Cortex of kidney (tissue), 1 donor: ENCODE results near the gene FAM216A.
A peak's percentile ranks its signal among the peaks of the same experiment; 100 is the strongest.
"Not testable (repeated sequence)": the region's sequence is repeated elsewhere in the genome, so short reads cannot be mapped to it uniquely, and the experiment has no call there.

Experiments used
- DNase-seq: peaks from one replicate; lab custom pipeline; 2025; lab: John Stamatoyannopoulos, UW

Gene FAM216A

GRCh38 chr12:110468214-110469048 lies at the start of gene FAM216A, which contains the start of gene GPN3:
Gene FAM216A, plus strand, starts transcription at chr12:110468845. Its CDS starts 31 bp downstream, at chr12:110468876.
Gene GPN3, minus strand, starts transcription at chr12:110468257. Its CDS starts 54 bp downstream, at chr12:110468203.
- DNase-seq = peak; percentile 27

- not testable (repeated sequence) for DNase-seq
These were observed 48.0 kb upstream of the FAM216A start for GRCh38 chr12:110420644-110421043.

- no peak for DNase-seq
These were observed 47.4 kb upstream of the FAM216A start for GRCh38 chr12:110421159-110421661.

- DNase-seq = no peak
These were observed 46.9 kb upstream of the FAM216A start for GRCh38 chr12:110421701-110422100.

- no peak for DNase-seq
These were observed 44.4 kb upstream of the FAM216A start for GRCh38 chr12:110424237-110424636.

GRCh38 chr12:110426406-110426805 lies 42.2 kb upstream of the FAM216A start:
- DNase-seq = no peak

GRCh38 chr12:110429676-110430075 lies 39.0 kb upstream of the FAM216A start:
- not testable (repeated sequence) for DNase-seq

- no peak for DNase-seq
These were observed 36.6 kb upstream of the FAM216A start for GRCh38 chr12:110431957-110432587.

GRCh38 chr12:110436231-110436630 lies 32.4 kb upstream of the FAM216A start:
- no peak for DNase-seq

- DNase-seq = no peak
These were observed 24.2 kb upstream of the FAM216A start for GRCh38 chr12:110444455-110444854.

GRCh38 chr12:110449799-110450497 lies 18.7 kb upstream of the FAM216A start, which contains the start of gene ARPC3:
Gene ARPC3, minus strand, starts transcription at chr12:110450337. Its CDS starts 77 bp downstream, at chr12:110450260.
- peak; percentile 8 for DNase-seq

- no peak for DNase-seq
These were observed 17.4 kb upstream of the FAM216A start for GRCh38 chr12:110451263-110451662.

- DNase-seq = no peak
These were observed 14.9 kb upstream of the FAM216A start for GRCh38 chr12:110453569-110454296.

GRCh38 chr12:110458756-110459155 lies 9.9 kb upstream of the FAM216A start:
- no peak for DNase-seq

GRCh38 chr12:110461189-110461588 lies 7.5 kb upstream of the FAM216A start:
- DNase-seq = not testable (repeated sequence)

GRCh38 chr12:110465024-110465423 lies 3.6 kb upstream of the FAM216A start:
- no peak for DNase-seq

GRCh38 chr12:110465765-110466164 lies 2.9 kb upstream of the FAM216A start:
- not testable (repeated sequence) for DNase-seq

- DNase-seq = no peak
These were observed 1.9 kb upstream of the FAM216A start for GRCh38 chr12:110466791-110467190.

- no peak for DNase-seq
These were observed 815 bp upstream of the FAM216A start for GRCh38 chr12:110467847-110468213.

GRCh38 chr12:110475426-110475825 lies 6.8 kb downstream of the FAM216A start:
- no peak for DNase-seq

- DNase-seq = no peak
These were observed 30.5 kb downstream of the FAM216A start for GRCh38 chr12:110498984-110499706.
